ENCODE measurements around the gene HMGB2. TPM values are rescaled to one million over a fixed set of nuclear protein-coding genes. Genes with fewer than 3 reads are reported as not detected.
A peak's percentile ranks its signal among the peaks of the same experiment; 100 is the strongest.

The HMGB2 gene
- total and polyA plus RNA-seq, 4 experiments from 2014 or later = 110 to 255 (median 156) TPM

- no peaks in the 10 kb centered on the region for H3K27me3 ChIP-seq (ENCODE audit: insufficient read depth, low read length)
- H3K4me3 Mint-ChIP-seq = no peak overlapping the region
Measured at GRCh38 chr4:173291899-173292298, 42.3 kb downstream of the HMGB2 start.

GRCh38 chr4:173289353-173289727 is 44.8 kb downstream of the HMGB2 start:
- H3K4me3 ChIP-seq (ENCODE audit: low read length in 2 of 2) = no peak overlapping the region

More at GRCh38 chr4:173291899-173292298, 42.3 kb downstream of the HMGB2 start:
- Histone ChIP-seq H3K4me3 (ENCODE audit: low read length in 2 of 2) (no peak overlapping the region), H3K27ac (ENCODE audit: low read depth, low read length) (no peak overlapping the region), H3K36me3 (ENCODE audit: insufficient read depth, low read length) (no peaks in the 10 kb centered on the region), H3K4me1 (ENCODE audit: insufficient read depth, low read length) (peaks cover 11% of the 10 kb centered on the region), H3K9me3 (ENCODE audit: control insufficient read depth in 1 of 2, low read length in 2 of 2) (peaks cover 0 to 8% of the 10 kb centered on the region in 2 donors)
- ChIA-PET CTCF (ENCODE audit: partially characterized antibody) (interaction anchor here (0.8 to 3.0 kb wide), 8 partner anchors 9 to 279 kb away, joined by 3 to 38 read pairs (median 5); no protein-coding TSS in a partner anchor), POLR2A (ENCODE audit: partially characterized antibody) (no interaction called here)
- no peaks in the 10 kb centered on the region for H3K27me3 Mint-ChIP-seq
- H3K27ac Mint-ChIP-seq = no peak overlapping the region
- peaks cover 0 to 9% of the 10 kb centered on the region in 2 donors for H3K36me3 Mint-ChIP-seq
- DNase-seq = no peak
- intact Hi-C loops (cut with micrococcal nuclease) = no loop called here
- H3K9me3 Mint-ChIP-seq = peaks cover 0 to 6% (median 3%) of the 10 kb centered on the region in 8 donors
- H3K4me1 Mint-ChIP-seq = peaks cover 8 to 17% (median 13%) of the 10 kb centered on the region in 4 donors

GRCh38 chr4:173288698-173289352 is 45.3 kb downstream of the HMGB2 start:
- Mint-ChIP-seq H3K36me3 (peaks cover 5 to 11% of the 10 kb centered on the region in 2 donors), H3K27ac (peak overlapping the region in 3 of 7 donors; percentile 58 to 78 (median 73)), H3K27me3 (no peaks in the 10 kb centered on the region), H3K4me1 (peaks cover 8 to 17% (median 13%) of the 10 kb centered on the region in 4 donors), H3K4me3 (peak overlapping the region; percentile 24 to 75 (median 55)), H3K9me3 (peaks cover 0 to 33% (median 9%) of the 10 kb centered on the region in 8 donors)
- H3K4me3 ChIP-seq (ENCODE audit: low read length in 2 of 2) = no peak overlapping the region
- H3K27ac ChIP-seq (ENCODE audit: low read depth, low read length) = no peak overlapping the region
- peaks cover 11% of the 10 kb centered on the region for H3K4me1 ChIP-seq (ENCODE audit: insufficient read depth, low read length)
- no peaks in the 10 kb centered on the region for H3K27me3 ChIP-seq (ENCODE audit: insufficient read depth, low read length)
- CTCF ChIA-PET (ENCODE audit: partially characterized antibody) = interaction anchor here (0.8 to 4.0 kb wide), 17 partner anchors 8 to 276 kb away, joined by 3 to 21 read pairs (median 4); no protein-coding TSS in a partner anchor
- peaks cover 0 to 9% of the 10 kb centered on the region in 2 donors for H3K9me3 ChIP-seq (ENCODE audit: control insufficient read depth in 1 of 2, low read length in 2 of 2)
- intact Hi-C loops (cut with micrococcal nuclease) = loop anchor here (1.0 kb wide), 1 partner anchor 128 kb away; no protein-coding TSS in a partner anchor
- POLR2A ChIA-PET (ENCODE audit: partially characterized antibody) = no interaction called here
- DNase-seq = no peak
- no peaks in the 10 kb centered on the region for H3K36me3 ChIP-seq (ENCODE audit: insufficient read depth, low read length)

More at GRCh38 chr4:173289353-173289727, 44.8 kb downstream of the HMGB2 start:
- Histone ChIP-seq H3K9me3 (ENCODE audit: control insufficient read depth in 1 of 2, low read length in 2 of 2) (peaks cover 0 to 9% of the 10 kb centered on the region in 2 donors), H3K4me1 (ENCODE audit: insufficient read depth, low read length) (peaks cover 11% of the 10 kb centered on the region), H3K27ac (ENCODE audit: low read depth, low read length) (no peak overlapping the region), H3K36me3 (ENCODE audit: insufficient read depth, low read length) (no peaks in the 10 kb centered on the region), H3K27me3 (ENCODE audit: insufficient read depth, low read length) (no peaks in the 10 kb centered on the region)
- Mint-ChIP-seq H3K27me3 (no peaks in the 10 kb centered on the region), H3K4me3 (peak overlapping the region; percentile 24 to 75 (median 55)), H3K36me3 (peaks cover 5 to 9% of the 10 kb centered on the region in 2 donors), H3K4me1 (peaks cover 8 to 17% (median 13%) of the 10 kb centered on the region in 4 donors), H3K9me3 (peaks cover 0 to 30% (median 9%) of the 10 kb centered on the region in 8 donors), H3K27ac (peak overlapping the region in 3 of 7 donors; percentile 54 to 76 (median 58))
- intact Hi-C loops (cut with micrococcal nuclease) = no loop called here
- POLR2A ChIA-PET (ENCODE audit: partially characterized antibody) = no interaction called here
- no peak for DNase-seq
- CTCF ChIA-PET (ENCODE audit: partially characterized antibody) = interaction anchor here (0.8 to 4.0 kb wide), 10 partner anchors 12 to 276 kb away, joined by 3 to 21 read pairs (median 6); no protein-coding TSS in a partner anchor

- H3K27me3 ChIP-seq (ENCODE audit: insufficient read depth, low read length) = no peaks in the 10 kb centered on the region
- no peak overlapping the region for H3K4me3 ChIP-seq (ENCODE audit: low read length in 2 of 2)
- Mint-ChIP-seq H3K27me3 (no peaks in the 10 kb centered on the region), H3K4me1 (peaks cover 8 to 17% (median 13%) of the 10 kb centered on the region in 4 donors), H3K4me3 (peak overlapping the region in 6 of 8 donors; percentile 21 to 59 (median 43)), H3K9me3 (peaks cover 0 to 39% (median 11%) of the 10 kb centered on the region in 8 donors), H3K27ac (peak overlapping the region in 6 of 7 donors; percentile 16 to 78 (median 32)), H3K36me3 (peaks cover 8 to 11% of the 10 kb centered on the region in 2 donors)
- POLR2A ChIA-PET (ENCODE audit: partially characterized antibody) = no interaction called here
- H3K27ac ChIP-seq (ENCODE audit: low read depth, low read length) = no peak overlapping the region
- intact Hi-C loops (cut with micrococcal nuclease) = loop anchor here (1.0 kb wide), 1 partner anchor 129 kb away; no protein-coding TSS in a partner anchor
- H3K4me1 ChIP-seq (ENCODE audit: insufficient read depth, low read length) = peaks cover 11% of the 10 kb centered on the region
- no peaks in the 10 kb centered on the region for H3K36me3 ChIP-seq (ENCODE audit: insufficient read depth, low read length)
- peaks cover 0 to 9% of the 10 kb centered on the region in 2 donors for H3K9me3 ChIP-seq (ENCODE audit: control insufficient read depth in 1 of 2, low read length in 2 of 2)
- CTCF ChIA-PET (ENCODE audit: partially characterized antibody) = interaction anchor here (0.7 to 4.0 kb wide), 15 partner anchors 9 to 275 kb away, joined by 3 to 21 read pairs (median 5); no protein-coding TSS in a partner anchor
- peak; percentile 45 to 68 (median 52) for DNase-seq
Measured at GRCh38 chr4:173288296-173288695, 45.9 kb downstream of the HMGB2 start.

- Histone ChIP-seq H3K9me3 (ENCODE audit: control insufficient read depth in 1 of 2, low read length in 2 of 2) (peaks cover 0 to 9% of the 10 kb centered on the region in 2 donors), H3K36me3 (ENCODE audit: insufficient read depth, low read length) (no peaks in the 10 kb centered on the region), H3K27me3 (ENCODE audit: insufficient read depth, low read length) (no peaks in the 10 kb centered on the region), H3K4me3 (ENCODE audit: low read length in 2 of 2) (no peak overlapping the region), H3K27ac (ENCODE audit: low read depth, low read length) (no peak overlapping the region), H3K4me1 (ENCODE audit: insufficient read depth, low read length) (peaks cover 11% of the 10 kb centered on the region)
- H3K4me1 Mint-ChIP-seq = peaks cover 8 to 17% (median 13%) of the 10 kb centered on the region in 4 donors
- no peaks in the 10 kb centered on the region for H3K27me3 Mint-ChIP-seq
- peaks cover 0 to 47% (median 17%) of the 10 kb centered on the region in 8 donors for H3K9me3 Mint-ChIP-seq
- ChIA-PET CTCF (ENCODE audit: partially characterized antibody) (interaction anchor here (0.7 to 4.0 kb wide), 14 partner anchors 9 to 274 kb away, joined by 4 to 21 read pairs (median 8); no protein-coding TSS in a partner anchor), POLR2A (ENCODE audit: partially characterized antibody) (no interaction called here)
- no peak for DNase-seq
- intact Hi-C loops (cut with micrococcal nuclease) = no loop called here
- no peak overlapping the region for H3K4me3 Mint-ChIP-seq
- H3K36me3 Mint-ChIP-seq = peaks cover 11 to 14% of the 10 kb centered on the region in 2 donors
- no peak overlapping the region for H3K27ac Mint-ChIP-seq
Measured at GRCh38 chr4:173287486-173287885, 46.7 kb downstream of the HMGB2 start.

GRCh38 chr4:173284463-173284862 is 49.7 kb downstream of the HMGB2 start:
- no peak overlapping the region for H3K27ac ChIP-seq (ENCODE audit: low read depth, low read length)
- H3K9me3 ChIP-seq (ENCODE audit: control insufficient read depth in 1 of 2, low read length in 2 of 2) = peaks cover 0 to 9% of the 10 kb centered on the region in 2 donors
- H3K36me3 Mint-ChIP-seq = peaks cover 17 to 34% of the 10 kb centered on the region in 2 donors
- DNase-seq = no peak
- H3K36me3 ChIP-seq (ENCODE audit: insufficient read depth, low read length) = no peaks in the 10 kb centered on the region
- peaks cover 0 to 56% (median 20%) of the 10 kb centered on the region in 8 donors for H3K9me3 Mint-ChIP-seq
- H3K27me3 ChIP-seq (ENCODE audit: insufficient read depth, low read length) = no peaks in the 10 kb centered on the region
- H3K4me3 ChIP-seq (ENCODE audit: low read length in 2 of 2) = no peak overlapping the region
- ChIA-PET POLR2A (ENCODE audit: partially characterized antibody) (no interaction called here), CTCF (ENCODE audit: partially characterized antibody) (no interaction called here)
- peaks cover 8 to 13% (median 12%) of the 10 kb centered on the region in 4 donors for H3K4me1 Mint-ChIP-seq
- H3K4me3 Mint-ChIP-seq = no peak overlapping the region
- intact Hi-C loops (cut with micrococcal nuclease) = no loop called here
- peaks cover 8% of the 10 kb centered on the region for H3K4me1 ChIP-seq (ENCODE audit: insufficient read depth, low read length)
- no peaks in the 10 kb centered on the region for H3K27me3 Mint-ChIP-seq
- no peak overlapping the region for H3K27ac Mint-ChIP-seq

- H3K36me3 Mint-ChIP-seq = peaks cover 17 to 42% of the 10 kb centered on the region in 2 donors
Measured at GRCh38 chr4:173282626-173283025, 51.5 kb downstream of the HMGB2 start.

More at GRCh38 chr4:173282626-173283025, 51.5 kb downstream of the HMGB2 start:
- H3K9me3 ChIP-seq (ENCODE audit: control insufficient read depth in 1 of 2, low read length in 2 of 2) = peaks cover 0 to 8% of the 10 kb centered on the region in 2 donors
- intact Hi-C loops (cut with micrococcal nuclease) = no loop called here
- H3K9me3 Mint-ChIP-seq = peaks cover 0 to 56% (median 19%) of the 10 kb centered on the region in 8 donors
- CTCF ChIA-PET (ENCODE audit: partially characterized antibody) = interaction anchor here (1.3 to 3.1 kb wide), 3 partner anchors 9 to 269 kb away, joined by 5 to 13 read pairs (median 7); no protein-coding TSS in a partner anchor
- POLR2A ChIA-PET (ENCODE audit: partially characterized antibody) = no interaction called here
- H3K4me1 Mint-ChIP-seq = peaks cover 0 to 2% (median 0%) of the 10 kb centered on the region in 4 donors
- no peaks in the 10 kb centered on the region for H3K4me1 ChIP-seq (ENCODE audit: insufficient read depth, low read length)
- H3K36me3 ChIP-seq (ENCODE audit: insufficient read depth, low read length) = no peaks in the 10 kb centered on the region
- DNase-seq = no peak
- H3K4me3 ChIP-seq (ENCODE audit: low read length in 2 of 2) = no peak overlapping the region
- H3K27ac ChIP-seq (ENCODE audit: low read depth, low read length) = no peak overlapping the region
- H3K4me3 Mint-ChIP-seq = no peak overlapping the region
- no peaks in the 10 kb centered on the region for H3K27me3 ChIP-seq (ENCODE audit: insufficient read depth, low read length)
- H3K27me3 Mint-ChIP-seq = no peaks in the 10 kb centered on the region
- H3K27ac Mint-ChIP-seq = no peak overlapping the region
